NCI-H82 treated with DMSO at 0.1 percent for 48 hours (cell line): ENCODE measurements around the gene ZCCHC10.
"Not testable (repeated sequence)": the region's sequence is repeated elsewhere in the genome, so short reads cannot be mapped to it uniquely, and the experiment has no call there.

ENCODE experiments used
- DNase-seq: peaks from one replicate; lab custom pipeline; 2025; ENCODE audit not compliant: unreplicated experiment; lab: John Stamatoyannopoulos, UW

The ZCCHC10 gene

GRCh38 chr5:132979976-132980375, 46.4 kb downstream of the ZCCHC10 start:
- DNase-seq: no peak

GRCh38 chr5:132979367-132979940, 46.9 kb downstream of the ZCCHC10 start:
- no peak for DNase-seq

- DNase-seq: no peak
Measured at GRCh38 chr5:132976852-132977251, 49.5 kb downstream of the ZCCHC10 start.

- DNase-seq: not testable (repeated sequence)
Measured at GRCh38 chr5:132972436-132972828, 53.9 kb downstream of the ZCCHC10 start.

GRCh38 chr5:132971483-132972435, 54.6 kb downstream of the ZCCHC10 start:
- DNase-seq: no peak

GRCh38 chr5:132965120-132965519, 61.2 kb downstream of the ZCCHC10 start:
- DNase-seq: no peak

- peak; percentile 74 for DNase-seq
Measured at GRCh38 chr5:132963171-132964104, 62.9 kb downstream of the ZCCHC10 start, which contains the start of gene AFF4. Gene AFF4, minus strand, starts transcription at chr5:132963634. Its CDS starts 26,445 bp downstream, at chr5:132937189.

- DNase-seq: peak; percentile 68
Measured at GRCh38 chr5:132962429-132963021, 63.8 kb downstream of the ZCCHC10 start.

- DNase-seq: no peak
Measured at GRCh38 chr5:132961887-132962286, 64.5 kb downstream of the ZCCHC10 start.

- not testable (repeated sequence) for DNase-seq
Measured at GRCh38 chr5:132961123-132961815, 65.1 kb downstream of the ZCCHC10 start.

- not testable (repeated sequence) for DNase-seq
Measured at GRCh38 chr5:132956166-132956799, 70.1 kb downstream of the ZCCHC10 start.

- no peak for DNase-seq
Measured at GRCh38 chr5:132953710-132954109, 72.6 kb downstream of the ZCCHC10 start.

GRCh38 chr5:132952829-132953228, 73.5 kb downstream of the ZCCHC10 start:
- DNase-seq: no peak

- no peak for DNase-seq
Measured at GRCh38 chr5:132951897-132952296, 74.5 kb downstream of the ZCCHC10 start.

- DNase-seq: no peak
Measured at GRCh38 chr5:132949136-132949535, 77.2 kb downstream of the ZCCHC10 start.

GRCh38 chr5:132947671-132948070, 78.7 kb downstream of the ZCCHC10 start:
- no peak for DNase-seq
